NT2/D1 (cell line): ENCODE data around the gene AKAP9.

Experiments
- SUZ12 ChIP-seq: IDR thresholded peaks from 2 replicates; pipeline ENCODE4 v1.6.1; 2011; ENCODE audit not compliant: insufficient read length, insufficient read depth; ENCODE audit errors: extremely low read depth
- ZNF274 ChIP-seq: IDR thresholded peaks from 2 replicates; pipeline ENCODE4 v1.6.1; 2011; ENCODE audit warnings: mild to moderate bottlenecking, low read depth, low read length

- TF ChIP-seq SUZ12 (no peak), ZNF274 (no peak)
Measured at GRCh38 chr7:92119213-92119759, 178.6 kb downstream of the AKAP9 start.
